GM12874 (cell line): ENCODE results near the gene RPL10A.

Source experiments
- CTCF ChIP-seq: IDR thresholded peaks from 2 replicates; pipeline ENCODE4 v1.5.1; 2011; ENCODE audit warnings: low read depth, mild to moderate bottlenecking, control low read depth, low read length, moderate library complexity; ENCODE audit not compliant: insufficient read depth

The RPL10A gene

GRCh38 chr6:35468980-35469750 lies 964 bp downstream of the RPL10A start:
- TF ChIP-seq CTCF = no peak

GRCh38 chr6:35469751-35470662 lies 1.8 kb downstream of the RPL10A start:
- TF ChIP-seq CTCF = no peak

GRCh38 chr6:35470663-35471120 lies 2.5 kb downstream of the RPL10A start:
- TF ChIP-seq CTCF = no peak

- TF ChIP-seq CTCF = no peak
These were observed 3.7 kb downstream of the RPL10A start for GRCh38 chr6:35471836-35472345.

GRCh38 chr6:35473075-35473849 lies 5.1 kb downstream of the RPL10A start:
- no peak for TF ChIP-seq CTCF

GRCh38 chr6:35473850-35474130 lies 5.6 kb downstream of the RPL10A start:
- TF ChIP-seq CTCF = no peak
